ENCODE results near the gene NT5C1A.

Gene NT5C1A

DNA sequence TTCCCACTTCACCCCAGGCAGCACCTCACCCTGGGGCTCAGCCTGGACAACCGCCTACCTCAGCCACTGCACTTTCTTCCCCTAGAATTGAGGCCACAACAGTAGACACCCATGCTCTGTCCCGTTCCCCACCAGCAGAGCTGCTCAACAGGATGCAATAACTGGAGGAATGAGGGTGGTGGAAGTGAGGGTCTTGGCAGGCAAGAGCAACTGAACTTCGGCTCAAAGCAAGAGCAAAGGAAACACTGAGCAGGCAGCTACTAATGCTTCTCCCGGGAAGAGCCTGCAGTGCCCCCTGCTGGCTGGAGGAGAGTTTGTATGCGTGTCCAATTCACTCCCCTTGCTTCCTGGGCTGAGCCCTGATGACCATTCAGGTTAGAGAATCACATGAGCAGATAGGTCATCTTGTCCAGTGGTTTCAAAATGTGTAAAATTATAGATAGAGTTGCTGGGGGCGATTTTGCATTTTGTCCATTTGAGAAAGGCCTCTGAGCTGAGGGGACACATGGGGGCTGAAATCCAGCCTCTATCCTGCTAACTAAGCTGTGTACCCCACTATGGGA, 13.9 kb downstream of the NT5C1A start:
- peak; percentile 72 for DNase-seq

DNA sequence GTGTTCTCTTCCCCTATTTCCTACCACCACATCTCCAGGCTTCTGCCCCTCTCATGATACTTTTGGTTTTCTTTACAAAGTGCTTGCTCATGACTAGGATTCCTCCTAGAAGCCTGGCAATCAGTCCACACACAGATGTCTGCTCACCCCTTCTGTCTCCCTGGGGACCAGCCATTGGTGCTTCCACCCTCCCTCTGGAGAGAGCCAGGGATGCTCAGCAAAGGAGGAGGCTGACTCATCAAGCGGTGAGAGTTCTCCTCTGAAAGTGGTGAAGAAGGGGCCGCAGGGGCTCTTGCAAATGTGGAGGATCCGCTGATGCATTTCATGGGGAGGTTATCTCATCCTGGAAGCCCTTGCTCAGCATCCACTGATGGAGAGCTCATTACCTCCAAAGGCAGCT, 14.5 kb downstream of the NT5C1A start:
- no peak for DNase-seq

- no peak for DNase-seq
Measured at GRCh38 chr1:39656391-39656790, 15.5 kb downstream of the NT5C1A start.

GRCh38 chr1:39655578-39656268, 16.2 kb downstream of the NT5C1A start:
- DNase-seq, result no peak

DNA sequence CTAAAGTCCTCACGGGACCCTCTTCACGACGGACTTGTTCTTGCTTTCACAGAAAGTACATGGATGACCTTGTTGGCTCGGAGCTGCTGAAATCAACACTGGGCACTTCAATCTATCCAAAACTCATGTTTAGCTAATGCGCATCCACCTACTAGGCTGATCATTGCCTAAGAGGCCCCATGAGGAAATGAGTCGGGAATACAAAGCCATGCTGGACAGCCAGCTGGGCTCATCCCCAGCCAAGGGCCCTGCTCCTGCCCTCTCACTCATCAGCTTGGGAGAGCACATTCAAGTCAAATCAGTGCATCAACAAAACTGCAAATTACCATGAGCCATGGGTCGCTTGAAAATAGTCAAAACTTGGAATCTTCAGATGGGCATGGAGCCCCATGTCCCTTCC, 17.6 kb downstream of the NT5C1A start:
- DNase-seq, result no peak

- peak; percentile 76 for DNase-seq
Measured at GRCh38 chr1:39653546-39654031, 18.3 kb downstream of the NT5C1A start.

DNA sequence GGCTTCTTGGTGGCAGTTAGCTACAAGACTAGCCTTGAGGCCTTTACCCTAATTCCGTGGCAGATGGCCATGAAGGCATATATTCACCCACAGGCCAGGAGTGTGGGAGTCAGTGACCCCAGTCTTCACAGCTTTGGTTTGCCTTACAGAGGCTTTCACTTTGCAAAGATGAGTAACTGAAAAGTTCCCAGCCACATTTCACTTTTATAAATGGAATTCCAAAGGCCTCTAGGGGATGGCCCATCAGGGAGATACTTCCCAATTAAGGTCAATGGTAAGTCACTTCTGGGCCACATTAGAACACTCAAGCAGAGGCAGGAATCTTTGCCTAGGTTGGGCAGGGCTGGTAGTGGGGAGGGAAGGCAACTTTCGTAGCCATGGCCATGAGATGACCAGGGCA, 19.4 kb downstream of the NT5C1A start:
- no peak for DNase-seq

DNA sequence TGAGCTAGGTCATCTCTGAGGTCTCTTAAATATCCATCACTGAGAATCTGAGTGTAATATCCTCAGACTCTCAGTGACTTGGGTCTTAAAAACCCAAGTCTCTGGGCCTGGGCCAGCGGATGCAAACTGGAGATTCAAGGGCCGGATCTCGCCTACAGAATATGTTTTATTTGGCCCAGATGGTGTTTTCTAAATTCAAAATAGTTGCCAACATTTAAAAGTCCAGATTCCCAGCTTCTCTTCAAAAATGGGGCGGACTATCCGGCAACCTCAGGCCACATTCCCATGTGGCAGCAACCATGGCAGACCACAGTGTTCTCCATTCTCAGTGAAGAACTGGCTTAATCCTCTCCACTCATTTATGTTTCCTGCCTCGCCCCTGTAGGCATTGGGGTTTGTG, 19.8 kb downstream of the NT5C1A start:
- DNase-seq, result no peak

GRCh38 chr1:39650431-39650830, 21.5 kb downstream of the NT5C1A start:
- no peak for DNase-seq

GRCh38 chr1:39649636-39650185, 22.2 kb downstream of the NT5C1A start:
- no peak for DNase-seq

GRCh38 chr1:39648496-39648895, 23.4 kb downstream of the NT5C1A start:
- DNase-seq, result no peak

DNA sequence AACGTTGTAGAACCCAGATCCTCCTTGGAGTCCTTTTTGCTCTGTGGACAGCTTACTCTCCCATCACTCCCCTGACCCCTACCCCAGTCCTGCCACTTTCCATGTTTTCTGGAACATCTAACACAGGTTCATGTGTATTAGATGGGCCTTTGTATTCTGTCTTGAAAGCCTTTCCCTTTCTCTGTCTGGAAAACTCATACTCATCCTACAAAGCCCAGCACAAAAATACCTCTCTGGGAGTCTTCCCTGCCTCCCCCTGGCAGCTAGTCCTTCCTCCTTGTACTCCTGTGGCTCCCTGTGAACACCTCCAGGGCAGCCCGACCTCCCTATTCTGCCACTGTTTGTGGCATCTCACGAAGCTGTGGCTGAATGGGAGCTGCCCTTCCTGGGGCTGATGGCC, 24.7 kb downstream of the NT5C1A start:
- DNase-seq, result no peak

DNA sequence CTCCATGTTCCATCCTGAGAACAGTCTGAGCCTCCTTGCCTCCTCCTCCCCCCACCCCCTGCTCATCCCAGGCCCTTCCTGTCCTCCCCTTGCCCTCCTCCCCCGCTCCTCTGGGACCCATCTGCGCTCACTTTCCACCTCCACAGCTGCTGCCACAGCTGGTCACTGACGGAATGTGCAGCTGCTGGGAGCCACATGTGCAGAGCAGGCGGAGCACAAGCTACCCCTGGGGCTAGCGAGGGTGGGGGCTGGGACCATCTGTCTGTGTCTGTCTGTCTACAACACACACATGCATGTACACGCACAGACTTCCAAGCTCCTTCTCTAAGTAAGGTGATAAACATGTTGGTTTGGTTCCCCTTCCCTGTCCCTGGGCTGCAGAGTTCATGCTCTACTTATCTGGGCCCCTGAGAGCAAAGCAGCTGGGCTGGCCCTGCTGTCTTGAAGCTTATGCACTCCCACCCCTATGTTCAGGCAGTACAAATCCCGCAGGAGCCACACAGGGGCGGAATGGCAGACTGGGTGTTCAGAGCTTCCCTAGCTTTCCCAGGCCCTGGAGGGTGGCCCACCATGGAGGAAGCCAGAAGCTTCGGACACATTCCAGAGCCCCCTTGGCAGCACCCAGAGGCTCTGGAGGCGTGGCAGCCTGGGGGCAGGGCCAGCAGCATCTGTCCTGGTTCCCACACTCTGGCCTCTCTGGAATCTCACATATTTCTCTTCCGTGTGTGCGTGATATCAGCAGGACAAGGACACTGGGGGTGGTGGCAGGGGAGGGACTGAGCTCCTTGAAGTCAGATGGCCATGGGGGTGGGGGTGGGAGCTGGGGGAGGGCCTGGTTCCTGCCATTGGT, 25.4 kb downstream of the NT5C1A start:
- DNase-seq, result no peak

DNA sequence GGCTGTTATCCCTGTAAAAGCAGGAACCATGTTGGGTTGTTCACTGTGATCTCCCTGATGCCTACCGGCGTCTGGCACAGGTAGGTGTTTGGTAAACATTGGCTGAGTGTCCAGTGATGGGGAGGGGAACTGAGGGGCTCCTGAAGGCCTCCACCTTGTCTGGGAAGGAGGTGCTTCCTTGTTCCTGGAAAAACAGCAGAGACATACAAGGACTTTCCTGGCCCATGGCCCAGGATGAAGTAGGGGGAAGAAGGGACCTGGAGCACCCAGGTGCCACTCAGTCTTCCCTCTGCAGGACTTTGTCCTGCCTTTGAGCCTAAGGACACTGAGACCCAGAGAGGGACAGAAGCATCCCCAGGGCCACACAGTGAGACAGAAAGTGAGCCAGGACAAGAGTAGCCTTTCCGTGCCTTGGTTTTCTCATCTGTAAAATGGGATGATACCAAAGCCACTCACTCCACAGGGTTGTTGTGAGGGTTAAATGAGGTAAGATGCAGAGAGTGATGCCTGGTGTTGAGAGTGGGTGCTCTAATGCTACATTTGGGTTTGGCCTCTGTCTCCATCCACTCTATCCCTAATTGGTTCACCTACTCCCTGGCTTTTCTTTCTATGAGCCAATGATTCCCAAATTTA, 26.4 kb downstream of the NT5C1A start:
- no peak for DNase-seq

DNA sequence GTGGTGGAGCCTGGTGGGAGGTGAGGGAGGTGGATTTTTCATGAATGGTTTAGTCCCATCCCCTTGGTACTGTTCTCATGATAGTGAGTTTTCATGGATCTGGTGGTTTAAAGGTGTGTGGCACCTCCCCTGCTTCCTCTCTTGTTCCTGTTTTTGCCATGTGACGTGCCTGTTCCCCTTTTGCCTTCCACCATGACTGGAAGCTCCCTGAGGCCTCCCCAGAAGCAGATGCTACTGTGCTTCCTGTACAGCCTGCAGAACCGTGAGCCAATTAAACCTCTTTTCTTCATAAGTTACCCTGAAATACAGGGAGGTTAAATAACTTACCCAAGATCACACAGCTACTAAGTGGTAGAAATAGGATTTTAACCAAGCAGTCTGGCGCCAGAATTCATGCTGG, 28.2 kb downstream of the NT5C1A start:
- DNase-seq, result no peak

DNA sequence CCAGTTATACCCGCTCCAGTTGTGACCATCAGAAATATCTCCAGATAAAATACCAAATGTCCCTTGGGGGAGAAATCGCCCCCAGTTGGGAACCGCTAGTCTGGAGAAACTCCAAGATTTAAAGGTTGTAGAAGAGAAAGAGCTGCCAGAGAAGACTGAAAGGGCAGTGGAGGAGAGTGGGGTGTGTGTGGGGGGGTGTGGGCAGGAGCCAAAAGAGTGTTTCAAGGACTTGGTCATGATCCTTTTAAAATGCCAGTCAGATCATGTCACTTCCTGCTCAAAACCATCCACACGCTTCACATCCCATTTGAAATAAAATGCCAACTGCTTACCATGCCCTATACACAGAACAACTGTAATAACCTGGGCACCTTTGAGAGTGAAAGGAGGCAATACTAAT, 29.1 kb downstream of the NT5C1A start:
- no peak for DNase-seq

DNA sequence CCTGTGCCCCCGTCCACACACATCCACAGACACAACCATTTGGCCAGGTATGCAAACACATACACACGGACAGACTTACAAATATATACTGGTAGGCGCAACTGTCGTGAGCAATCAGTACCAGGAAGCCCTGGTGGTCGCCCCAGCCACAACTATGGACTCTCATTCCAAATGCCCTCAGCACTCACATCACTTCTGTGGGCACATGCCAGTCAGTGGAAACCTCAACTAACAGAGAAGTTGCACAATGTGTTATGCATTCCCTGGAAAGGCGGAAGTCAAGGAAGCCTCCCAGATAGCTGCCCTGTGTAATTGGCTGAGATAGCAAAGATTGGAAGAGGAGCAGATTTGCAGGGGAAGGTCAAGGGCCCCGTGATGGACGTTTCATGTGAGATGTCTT, 31.0 kb downstream of the NT5C1A start:
- DNase-seq, result no peak

DNA sequence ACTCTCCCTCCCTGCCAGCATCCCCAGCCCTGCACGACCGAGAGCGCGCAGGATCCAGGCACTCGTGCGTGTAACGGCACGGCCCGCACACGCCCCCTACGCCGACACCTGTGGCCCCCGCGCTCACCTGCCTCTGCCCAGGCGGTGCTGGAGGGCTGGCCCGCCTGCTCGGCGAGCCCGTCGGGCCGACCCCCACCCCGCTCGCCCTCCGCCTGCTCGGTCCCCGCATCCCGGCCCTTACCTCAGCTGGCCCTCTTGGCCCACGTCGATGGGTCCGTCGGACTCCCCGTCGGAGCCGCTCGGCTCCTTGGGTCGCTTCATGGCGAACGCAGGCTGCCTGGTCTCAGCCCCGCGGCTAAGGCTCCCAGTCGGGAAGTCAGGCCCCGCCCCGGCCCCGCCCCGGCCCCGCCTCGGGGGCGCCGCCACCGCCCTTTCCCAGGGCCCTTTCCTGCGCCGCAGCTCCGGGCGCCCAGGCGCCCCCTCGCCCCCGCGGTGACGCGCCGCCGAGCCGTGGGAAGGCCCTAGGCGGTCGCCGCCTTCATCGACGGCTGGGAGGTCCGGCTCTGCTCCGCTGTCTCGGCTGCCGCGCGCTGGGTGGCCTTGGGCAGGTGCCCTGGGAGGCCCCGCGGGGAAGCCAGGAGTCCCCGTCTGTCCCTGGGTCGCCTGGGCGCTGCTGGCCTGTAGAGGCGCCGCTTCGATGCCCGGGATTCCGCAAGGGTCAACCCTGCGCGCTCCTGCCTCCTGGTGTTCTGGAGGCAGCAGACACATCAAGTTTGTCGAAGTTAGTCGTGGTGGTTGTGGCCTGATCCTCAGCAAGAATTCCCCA, 32.4 kb downstream of the NT5C1A start, which contains the start of gene HEYL:
HEYL (minus strand) TSS at position 339 of the 826 bp plus-strand sequence; CDS start at position 321, 18 bp downstream.
- peak; percentile 63 for DNase-seq

DNA sequence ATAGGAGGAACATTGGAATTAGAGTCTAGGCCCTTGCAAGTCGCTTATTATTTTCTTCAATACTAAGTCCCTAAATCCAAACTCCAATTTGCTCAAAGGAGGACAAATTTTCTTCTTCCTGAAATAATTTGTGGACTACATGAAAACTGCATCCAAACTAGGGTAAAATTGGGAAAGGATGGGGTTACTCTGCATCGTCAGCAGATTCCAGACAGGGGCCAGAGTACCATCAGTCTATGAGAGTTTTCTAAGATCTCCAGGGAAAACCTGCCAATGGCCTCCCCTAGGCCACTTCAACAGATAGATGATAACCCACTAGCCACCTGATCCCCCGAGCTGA, 33.0 kb downstream of the NT5C1A start:
- DNase-seq, result no peak

GRCh38 chr1:39637361-39637760, 34.5 kb downstream of the NT5C1A start:
- no peak for DNase-seq

DNA sequence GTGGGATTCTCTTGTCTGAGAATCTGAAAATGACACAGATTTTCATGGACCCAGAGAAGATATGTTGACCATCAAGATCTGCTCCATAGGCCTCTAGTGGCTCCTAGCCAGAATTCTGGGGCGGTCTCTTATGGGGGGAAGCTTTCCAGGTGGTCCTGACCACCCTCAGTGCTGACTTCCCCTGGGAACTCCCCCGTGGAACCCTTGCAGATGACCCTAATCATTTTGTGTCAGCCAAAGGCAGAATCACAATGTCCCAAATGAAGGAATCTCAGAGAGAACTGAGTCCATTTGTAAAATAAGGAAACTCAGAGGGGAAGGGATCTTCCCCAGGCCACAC, 36.1 kb downstream of the NT5C1A start:
- DNase-seq, result no peak

- DNase-seq, result no peak
Measured at GRCh38 chr1:39635205-39635870, 36.6 kb downstream of the NT5C1A start.

Data from CD4-positive, alpha-beta T cell treated with Interleukin-12 subunit alpha and Interleukin-12 subunit beta, for 1 hour (primary cell).